SK-N-SH treated with all-trans-retinoic acid at 6 μM for 48 hours (cell line): ENCODE data around the gene DGKE.

Source experiments
- ARNTL ChIP-seq: fragments of 450-650 bp; formaldehyde crosslinking; IDR thresholded peaks from 2 replicates; pipeline ENCODE4 v1.5.0; 2020; ENCODE audit warnings: low read depth, mild to moderate bottlenecking, moderate library complexity, borderline replicate concordance
- CSRNP3 ChIP-seq: fragments of 250-450 bp; sonication (Bioruptor Pico); IDR thresholded peaks from 2 replicates; pipeline ENCODE4 v1.5.1; 2021; ENCODE audit warnings: mild to moderate bottlenecking, moderate library complexity
- GLIS3 ChIP-seq: fragments of 250-450 bp; sonication (Bioruptor Pico); IDR thresholded peaks from 2 replicates; pipeline ENCODE4 v1.5.0; 2020; ENCODE audit warnings: mild to moderate bottlenecking, moderate library complexity
- PPARA ChIP-seq: fragments of 250-450 bp; sonication (Bioruptor Pico); IDR thresholded peaks from 2 replicates; pipeline ENCODE4 v1.5.0; 2020; ENCODE audit warnings: mild to moderate bottlenecking, borderline replicate concordance
- SNAI2 ChIP-seq: fragments of 250-450 bp; sonication (Bioruptor Pico); IDR thresholded peaks from 2 replicates; pipeline ENCODE4 v1.5.0; 2020; ENCODE audit warnings: mild to moderate bottlenecking, moderate library complexity
- TCF4 ChIP-seq: fragments of 250-450 bp; sonication (Bioruptor Pico); IDR thresholded peaks from 2 replicates; pipeline ENCODE4 v1.8.0; 2021; ENCODE audit warnings: mild to moderate bottlenecking, moderate library complexity, borderline replicate concordance
- ZFP3 ChIP-seq: fragments of 250-450 bp; sonication (Bioruptor Pico); IDR thresholded peaks from 2 replicates; pipeline ENCODE4 v1.5.0; 2020; ENCODE audit warnings: mild to moderate bottlenecking, moderate library complexity
- ZFP30 ChIP-seq: fragments of 450-650 bp; formaldehyde crosslinking; IDR thresholded peaks from 2 replicates; pipeline ENCODE4 v1.5.0; 2022; ENCODE audit warnings: mild to moderate bottlenecking, moderate library complexity
- ZNF70 ChIP-seq: fragments of 450-650 bp; formaldehyde crosslinking; IDR thresholded peaks from 2 replicates; pipeline ENCODE4 v1.5.0; 2020; ENCODE audit warnings: mild to moderate bottlenecking, moderate library complexity
- ZNF8 ChIP-seq: fragments of 450-650 bp; formaldehyde crosslinking; IDR thresholded peaks from 2 replicates; pipeline ENCODE4 v1.5.0; 2020; ENCODE audit warnings: mild to moderate bottlenecking, moderate library complexity
- TF ChIP-seq, protein P1 (sequence below): fragments of 250-450 bp; sonication (Bioruptor Pico); IDR thresholded peaks from 2 replicates; pipeline ENCODE4 v1.8.0; 2020; ENCODE audit warnings: mild to moderate bottlenecking, moderate library complexity, borderline replicate concordance
- TF ChIP-seq, protein P2 (sequence below): fragments of 250-450 bp; sonication (Bioruptor Pico); IDR thresholded peaks from 2 replicates; pipeline ENCODE4 v1.5.1; 2020; ENCODE audit warnings: low read depth, mild to moderate bottlenecking, moderate library complexity
- TF ChIP-seq, protein P3 (sequence below): fragments of 250-450 bp; sonication (Bioruptor Pico); IDR thresholded peaks from 2 replicates; pipeline ENCODE4 v1.8.0; 2021; ENCODE audit warnings: low read depth, mild to moderate bottlenecking, moderate library complexity, borderline replicate concordance
- TF ChIP-seq, protein P4 (sequence below): fragments of 250-450 bp; sonication (Bioruptor Pico); IDR thresholded peaks from 2 replicates; pipeline ENCODE4 v1.5.0; 2020; ENCODE audit warnings: mild to moderate bottlenecking, moderate library complexity

GRCh38 chr17:56815711-56816110 is 18.2 kb upstream of the DGKE start:
- TF ChIP-seq, protein P1, sequence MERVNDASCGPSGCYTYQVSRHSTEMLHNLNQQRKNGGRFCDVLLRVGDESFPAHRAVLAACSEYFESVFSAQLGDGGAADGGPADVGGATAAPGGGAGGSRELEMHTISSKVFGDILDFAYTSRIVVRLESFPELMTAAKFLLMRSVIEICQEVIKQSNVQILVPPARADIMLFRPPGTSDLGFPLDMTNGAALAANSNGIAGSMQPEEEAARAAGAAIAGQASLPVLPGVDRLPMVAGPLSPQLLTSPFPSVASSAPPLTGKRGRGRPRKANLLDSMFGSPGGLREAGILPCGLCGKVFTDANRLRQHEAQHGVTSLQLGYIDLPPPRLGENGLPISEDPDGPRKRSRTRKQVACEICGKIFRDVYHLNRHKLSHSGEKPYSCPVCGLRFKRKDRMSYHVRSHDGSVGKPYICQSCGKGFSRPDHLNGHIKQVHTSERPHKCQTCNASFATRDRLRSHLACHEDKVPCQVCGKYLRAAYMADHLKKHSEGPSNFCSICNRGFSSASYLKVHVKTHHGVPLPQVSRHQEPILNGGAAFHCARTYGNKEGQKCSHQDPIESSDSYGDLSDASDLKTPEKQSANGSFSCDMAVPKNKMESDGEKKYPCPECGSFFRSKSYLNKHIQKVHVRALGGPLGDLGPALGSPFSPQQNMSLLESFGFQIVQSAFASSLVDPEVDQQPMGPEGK = no peak
- TF ChIP-seq TCF4 (no peak), ZFP3 (CRISPR knock-in tag) (no peak), ZNF8 (CRISPR knock-in tag) (no peak), PPARA (no peak), ZFP30 (no peak), ARNTL (CRISPR knock-in tag) (no peak), SNAI2 (no peak), CSRNP3 (CRISPR knock-in tag) (no peak), GLIS3 (CRISPR knock-in tag) (no peak), ZNF70 (CRISPR knock-in tag) (no peak)
- TF ChIP-seq, protein P2, sequence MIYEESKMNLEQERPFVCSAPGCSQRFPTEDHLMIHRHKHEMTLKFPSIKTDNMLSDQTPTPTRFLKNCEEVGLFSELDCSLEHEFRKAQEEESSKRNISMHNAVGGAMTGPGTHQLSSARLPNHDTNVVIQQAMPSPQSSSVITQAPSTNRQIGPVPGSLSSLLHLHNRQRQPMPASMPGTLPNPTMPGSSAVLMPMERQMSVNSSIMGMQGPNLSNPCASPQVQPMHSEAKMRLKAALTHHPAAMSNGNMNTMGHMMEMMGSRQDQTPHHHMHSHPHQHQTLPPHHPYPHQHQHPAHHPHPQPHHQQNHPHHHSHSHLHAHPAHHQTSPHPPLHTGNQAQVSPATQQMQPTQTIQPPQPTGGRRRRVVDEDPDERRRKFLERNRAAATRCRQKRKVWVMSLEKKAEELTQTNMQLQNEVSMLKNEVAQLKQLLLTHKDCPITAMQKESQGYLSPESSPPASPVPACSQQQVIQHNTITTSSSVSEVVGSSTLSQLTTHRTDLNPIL (CRISPR knock-in tag) = no peak
- TF ChIP-seq, protein P3, sequence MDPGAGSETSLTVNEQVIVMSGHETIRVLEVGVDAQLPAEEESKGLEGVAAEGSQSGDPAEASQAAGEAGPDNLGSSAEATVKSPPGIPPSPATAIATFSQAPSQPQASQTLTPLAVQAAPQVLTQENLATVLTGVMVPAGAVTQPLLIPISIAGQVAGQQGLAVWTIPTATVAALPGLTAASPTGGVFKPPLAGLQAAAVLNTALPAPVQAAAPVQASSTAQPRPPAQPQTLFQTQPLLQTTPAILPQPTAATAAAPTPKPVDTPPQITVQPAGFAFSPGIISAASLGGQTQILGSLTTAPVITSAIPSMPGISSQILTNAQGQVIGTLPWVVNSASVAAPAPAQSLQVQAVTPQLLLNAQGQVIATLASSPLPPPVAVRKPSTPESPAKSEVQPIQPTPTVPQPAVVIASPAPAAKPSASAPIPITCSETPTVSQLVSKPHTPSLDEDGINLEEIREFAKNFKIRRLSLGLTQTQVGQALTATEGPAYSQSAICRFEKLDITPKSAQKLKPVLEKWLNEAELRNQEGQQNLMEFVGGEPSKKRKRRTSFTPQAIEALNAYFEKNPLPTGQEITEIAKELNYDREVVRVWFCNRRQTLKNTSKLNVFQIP (CRISPR knock-in tag) = no peak
- TF ChIP-seq, protein P4, sequence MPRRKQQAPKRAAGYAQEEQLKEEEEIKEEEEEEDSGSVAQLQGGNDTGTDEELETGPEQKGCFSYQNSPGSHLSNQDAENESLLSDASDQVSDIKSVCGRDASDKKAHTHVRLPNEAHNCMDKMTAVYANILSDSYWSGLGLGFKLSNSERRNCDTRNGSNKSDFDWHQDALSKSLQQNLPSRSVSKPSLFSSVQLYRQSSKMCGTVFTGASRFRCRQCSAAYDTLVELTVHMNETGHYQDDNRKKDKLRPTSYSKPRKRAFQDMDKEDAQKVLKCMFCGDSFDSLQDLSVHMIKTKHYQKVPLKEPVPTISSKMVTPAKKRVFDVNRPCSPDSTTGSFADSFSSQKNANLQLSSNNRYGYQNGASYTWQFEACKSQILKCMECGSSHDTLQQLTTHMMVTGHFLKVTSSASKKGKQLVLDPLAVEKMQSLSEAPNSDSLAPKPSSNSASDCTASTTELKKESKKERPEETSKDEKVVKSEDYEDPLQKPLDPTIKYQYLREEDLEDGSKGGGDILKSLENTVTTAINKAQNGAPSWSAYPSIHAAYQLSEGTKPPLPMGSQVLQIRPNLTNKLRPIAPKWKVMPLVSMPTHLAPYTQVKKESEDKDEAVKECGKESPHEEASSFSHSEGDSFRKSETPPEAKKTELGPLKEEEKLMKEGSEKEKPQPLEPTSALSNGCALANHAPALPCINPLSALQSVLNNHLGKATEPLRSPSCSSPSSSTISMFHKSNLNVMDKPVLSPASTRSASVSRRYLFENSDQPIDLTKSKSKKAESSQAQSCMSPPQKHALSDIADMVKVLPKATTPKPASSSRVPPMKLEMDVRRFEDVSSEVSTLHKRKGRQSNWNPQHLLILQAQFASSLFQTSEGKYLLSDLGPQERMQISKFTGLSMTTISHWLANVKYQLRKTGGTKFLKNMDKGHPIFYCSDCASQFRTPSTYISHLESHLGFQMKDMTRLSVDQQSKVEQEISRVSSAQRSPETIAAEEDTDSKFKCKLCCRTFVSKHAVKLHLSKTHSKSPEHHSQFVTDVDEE (CRISPR knock-in tag) = no peak
